ENCODE measurements around the gene ACTR1A.

The ACTR1A gene

GRCh38 chr10:102453502-102453901 lies 49.0 kb downstream of the ACTR1A start:
- POLR2A ChIA-PET, result interaction anchor here (0.6 kb wide), 1 partner anchor 11 kb away, joined by 4 read pairs; no protein-coding TSS in a partner anchor
- DNase-seq (ENCODE audit: extremely low spot score), result no peak
- TF ChIP-seq CTCF (IDR thresholded peaks at IDR 0.05; ENCODE audit: control extremely low read depth, extremely low read depth, low read depth, missing control alignments), result no peak
- CTCF ChIA-PET, result interaction anchor here (0.6 to 4.9 kb wide), 6 partner anchors 8 to 846 kb away, joined by 3 to 36 read pairs (median 14); partner anchors contain the start of gene FBXL15

- ChIA-PET CTCF (interaction anchor here (0.9 to 4.9 kb wide), 9 partner anchors 9 to 223 kb away, joined by 3 to 36 read pairs (median 6); partner anchors contain the start of gene FBXL15), POLR2A (interaction anchor here (0.6 kb wide), 1 partner anchor 10 kb away, joined by 4 read pairs; no protein-coding TSS in a partner anchor)
- TF ChIP-seq CTCF (IDR thresholded peaks at IDR 0.05; ENCODE audit: control extremely low read depth, extremely low read depth, low read depth, missing control alignments), result no peak
- DNase-seq (ENCODE audit: extremely low spot score), result no peak
Observed at GRCh38 chr10:102452672-102453340, 49.7 kb downstream of the ACTR1A start.

GRCh38 chr10:102451105-102451969 lies 51.2 kb downstream of the ACTR1A start, which contains the start of gene C10orf95:
TSS of gene C10orf95 (minus strand) at chr10:102451543. CDS start at chr10:102451093, 450 bp downstream.
- no peak for TF ChIP-seq CTCF (IDR thresholded peaks at IDR 0.05; ENCODE audit: control extremely low read depth, extremely low read depth, low read depth, missing control alignments)
- DNase-seq (ENCODE audit: extremely low spot score), result peak; percentile 31
- POLR2A ChIA-PET, result interaction anchor here (0.6 to 1.5 kb wide), 6 partner anchors 10 to 128 kb away, joined by 3 to 15 read pairs (median 5); no protein-coding TSS in a partner anchor
- CTCF ChIA-PET, result interaction anchor here (0.8 to 4.9 kb wide), 19 partner anchors 10 to 282 kb away, joined by 3 to 36 read pairs (median 5); partner anchors contain the start of genes FBXL15 and PSD

- ChIA-PET CTCF (interaction anchor here (0.8 to 4.9 kb wide), 16 partner anchors 9 to 281 kb away, joined by 3 to 36 read pairs (median 4); partner anchors contain the start of genes FBXL15 and PSD), POLR2A (interaction anchor here (0.5 to 1.5 kb wide), 6 partner anchors 11 to 127 kb away, joined by 3 to 15 read pairs (median 5); no protein-coding TSS in a partner anchor)
- peak; percentile 90 for DNase-seq (ENCODE audit: extremely low spot score)
- TF ChIP-seq CTCF (IDR thresholded peaks at IDR 0.05; ENCODE audit: control extremely low read depth, extremely low read depth, low read depth, missing control alignments), result no peak
Observed at GRCh38 chr10:102450374-102451104, 52.0 kb downstream of the ACTR1A start.

- ChIA-PET POLR2A (interaction anchor here (0.5 to 1.5 kb wide), 4 partner anchors 11 to 44 kb away, joined by 3 to 9 read pairs (median 6); no protein-coding TSS in a partner anchor), CTCF (interaction anchor here (1.2 to 4.9 kb wide), 8 partner anchors 11 to 55 kb away, joined by 3 to 36 read pairs (median 16); partner anchors contain the start of gene FBXL15)
- TF ChIP-seq CTCF (IDR thresholded peaks at IDR 0.05; ENCODE audit: control extremely low read depth, extremely low read depth, low read depth, missing control alignments), result no peak
- DNase-seq (ENCODE audit: extremely low spot score), result no peak
Observed at GRCh38 chr10:102450124-102450373, 52.5 kb downstream of the ACTR1A start.
